Adrenal gland (tissue), 12 donors: Measurements from ENCODE around the gene TRAF2. TPM values are rescaled to one million over a fixed set of nuclear protein-coding genes. Genes with fewer than 3 reads are reported as not detected.

Source experiments
- DNase-seq, 7 donors: peaks; one replicate each; pipeline ENCODE4 v3.0.0-alpha.2; 2019 to 2020
- H3K27ac ChIP-seq, 5 donors: fragments of 200-600 bp; sonication (generic) in 4 of 5; 1 replicate in 3 of 5; 2 replicates in 2 of 5; pipeline versions ENCODE4 v1.5.1 to v1.8.0; 2016 to 2020; ENCODE audit warnings: mild to moderate bottlenecking in 1 of 5
- H3K27me3 ChIP-seq: fragments of 200-600 bp; 2 replicates; pipeline ENCODE4 v1.8.0; 2021
- H3K36me3 ChIP-seq, 2 donors: fragments of 200-600 bp; replicated peaks in 1 of 2; 1 replicate in 1 of 2; 2 replicates in 1 of 2; pipeline versions ENCODE4 v1.5.1 to v1.8.0; 2018 to 2022
- H3K4me1 ChIP-seq, 2 donors: fragments of 200-600 bp; replicated peaks in 1 of 2; 1 replicate in 1 of 2; 2 replicates in 1 of 2; pipeline versions ENCODE4 v1.5.1 to v1.8.0; 2018 to 2021
- H3K4me3 ChIP-seq, 4 donors: fragments of 200-600 bp; sonication (generic) in 3 of 4; one replicate each; pipeline ENCODE4 v1.5.1; 2016 to 2018
- H3K9me3 ChIP-seq, 3 donors: fragments of 200-600 bp; sonication (generic) in 1 of 3; replicated peaks in 1 of 3; 1 replicate in 2 of 3; 2 replicates in 1 of 3; pipeline versions ENCODE4 v1.5.1 to v1.8.0; 2016 to 2021
- CTCF ChIP-seq, 6 experiments: fragments of 450-650 bp in 4 of 6; fragments of 200-600 bp in 2 of 6; sonication (generic) in 1 of 6; IDR thresholded peaks; 1 replicate in 5 of 6; 2 replicates in 1 of 6; pipeline versions ENCODE4 v1.5.1 to v1.8.0; 2016 to 2021; ENCODE audit warnings: antibody characterized with exemption in 6 of 6, mild to moderate bottlenecking in 2 of 6, moderate library complexity in 1 of 6
- POLR2A ChIP-seq, 2 donors: fragments of 450-650 bp; IDR thresholded peaks; one replicate each; pipeline ENCODE4 v1.6.1; 2017; ENCODE audit warnings: antibody characterized with exemption in 2 of 2, mild to moderate bottlenecking in 2 of 2, moderate library complexity in 1 of 2
- whole genome bisulfite sequencing, 4 donors: extraction: QIAGEN DNeasy Blood & Tissue Kit in 2 of 4; methylation state at CpG; one replicate each; pipeline versions ENCODE4 v1.1.5 to v1.1.7; 2013 to 2017; 5-methylcytosine and 5-hydroxymethylcytosine counted together
- intact Hi-C, 2 donors: fragments of 100-400 bp; cut with DNase I; formaldehyde crosslinking; loops; one replicate each; pipeline versions ENCODE4 v1.14.1 to v1.15.0; 2022 to 2023
- polyA plus RNA-seq, 3 donors: library from polyadenylated mRNA; stranded (reverse); fragments of 200-250 nt in 2 of 3; fragments of 350-450 nt in 1 of 3; fragmentation: Illumina TruSeq in 1 of 3; extraction: RNeasy Lipid Tissue Mini Kit (QIAGEN cat#74804) in 1 of 3; gene quantifications; one replicate each; pipeline ENCODE4 v1.2.3, GENCODE V29; 2013 to 2014
- total RNA-seq, 9 donors: library from RNA; depleted of rRNA in 4 of 9; stranded (reverse); fragments of >200 nt in 4 of 9; fragments of 120-200 nt in 1 of 9; fragmentation: NEBNext Ultra II Directional in 1 of 9; extraction: Animal tissue kit (Norgen Biotek cat#: 25700) in 1 of 9; gene quantifications; one replicate each; pipeline versions ENCODE4 v1.1.0 to v1.2.4, GENCODE V29; 2013 to 2023
- donor health status: healthy with polysubstance abuse.
- donor health status: Bipolar disorder and iron deficiency.
- donor health status: DM: yes; HTN: yes; CAD: no.
- donor health status: DM: no; HTN: no; CAD: no.
- donor health status: DM: no; HTN: no; CAD: no.
- donor health status: DM: yes; HTN: yes; CAD: no.

Gene TRAF2
- total and polyA plus RNA-seq, 12 donors: 3.4 to 24.7 (median 10.6) TPM

GRCh38 chr9:136857581-136858412, 28.5 kb upstream of the TRAF2 start:
- H3K27ac ChIP-seq: no peak overlapping the region

GRCh38 chr9:136858452-136858843, 27.9 kb upstream of the TRAF2 start:
- Histone ChIP-seq H3K36me3 (peaks cover 0 to 31% of the 10 kb centered on the region in 2 donors), H3K4me3 (no peak overlapping the region), H3K9me3 (no peaks in the 10 kb centered on the region), H3K27me3 (no peaks in the 10 kb centered on the region), H3K27ac (peak overlapping the region in 2 of 5 donors; percentile 70 to 84), H3K4me1 (peaks cover 7 to 12% of the 10 kb centered on the region in 2 donors)
- TF ChIP-seq POLR2A (IDR thresholded peaks at IDR 0.05) (no peak), CTCF (IDR thresholded peaks at IDR 0.05) (no peak)
- peak in 1 of 7 donors; percentile 29 for DNase-seq
- 92 to 95% (median 95%) methylated on average over 7 to 15 of the region's 15 CpGs; no CpG with 5 or more reads in 1 of the 4 donors for WGBS, 4 donors
- intact Hi-C loops: loop anchor here in 1 of 2 donors (10.0 kb wide), 1 partner anchor 86 kb away; the partner anchor contains the start of genes C8G and FBXW5

More at GRCh38 chr9:136857581-136858412, 28.5 kb upstream of the TRAF2 start:
- Histone ChIP-seq H3K4me1 (peaks cover 7 to 12% of the 10 kb centered on the region in 2 donors), H3K36me3 (peaks cover 0 to 24% of the 10 kb centered on the region in 2 donors), H3K9me3 (no peaks in the 10 kb centered on the region), H3K4me3 (no peak overlapping the region), H3K27me3 (no peaks in the 10 kb centered on the region)
- peak in 4 of 7 donors; percentile 20 to 56 (median 27) for DNase-seq
- no peak for TF ChIP-seq POLR2A (IDR thresholded peaks at IDR 0.05)
- no peak for TF ChIP-seq CTCF (IDR thresholded peaks at IDR 0.05)
- intact Hi-C loops: loop anchor here in 1 of 2 donors (10.0 kb wide), 1 partner anchor 87 kb away; the partner anchor contains the start of genes C8G and FBXW5
- WGBS, 4 donors: 70 to 83% (median 79%) methylated on average over 2 to 28 of the region's 29 CpGs

- WGBS, 4 donors: 40 to 63% (median 47%) methylated on average over 1 to 20 of the region's 20 CpGs
- Histone ChIP-seq H3K36me3 (peaks cover 0 to 35% of the 10 kb centered on the region in 2 donors), H3K9me3 (no peaks in the 10 kb centered on the region), H3K27ac (peak overlapping the region in 4 of 5 donors; percentile 40 to 84 (median 66)), H3K4me3 (no peak overlapping the region), H3K4me1 (peaks cover 7 to 13% of the 10 kb centered on the region in 2 donors), H3K27me3 (no peaks in the 10 kb centered on the region)
- intact Hi-C loops: loop anchor here in 1 of 2 donors (10.0 kb wide), 1 partner anchor 86 kb away; the partner anchor contains the start of genes C8G and FBXW5
- peak; percentile 87 to 95 (median 90) for DNase-seq
- no peak for TF ChIP-seq CTCF (IDR thresholded peaks at IDR 0.05)
- TF ChIP-seq POLR2A (IDR thresholded peaks at IDR 0.05): no peak
These were observed 27.2 kb upstream of the TRAF2 start for GRCh38 chr9:136858844-136859757.
